GM21619 (cell line): ENCODE data around the gene CT47B1.
"Not testable (repeated sequence)": the region's sequence is repeated elsewhere in the genome, so short reads cannot be mapped to it uniquely, and the experiment has no call there.

Experiments used
- ATAC-seq: cut with Tn5 transposase; IDR thresholded peaks from one replicate; pipeline ENCODE4 v1.9.1; 2021; ENCODE audit not compliant: unreplicated experiment

Gene CT47B1

GRCh38 chrX:120875766-120876165, at the start of gene CT47B1:
Gene CT47B1 (minus strand): TSS chrX:120875866. CDS start chrX:120875670, 196 bp downstream.
- ATAC-seq, result not testable (repeated sequence)

- no peak for ATAC-seq
These were observed 748 bp downstream of the CT47B1 start for GRCh38 chrX:120874678-120875557.

- no peak for ATAC-seq
These were observed 18.4 kb downstream of the CT47B1 start for GRCh38 chrX:120857240-120857639.

GRCh38 chrX:120840827-120841226, 34.8 kb downstream of the CT47B1 start:
- no peak for ATAC-seq

- no peak for ATAC-seq
These were observed 36.2 kb downstream of the CT47B1 start for GRCh38 chrX:120839491-120839890.

GRCh38 chrX:120827213-120827612, 48.5 kb downstream of the CT47B1 start:
- not testable (repeated sequence) for ATAC-seq

- ATAC-seq, result no peak
These were observed 50.5 kb downstream of the CT47B1 start for GRCh38 chrX:120825146-120825545.

GRCh38 chrX:120824021-120824420, 51.6 kb downstream of the CT47B1 start:
- ATAC-seq, result no peak

- no peak for ATAC-seq
These were observed 52.1 kb downstream of the CT47B1 start for GRCh38 chrX:120823556-120823955.
